ENCODE results near the gene GAGE13.

GRCh38 chrX:49282647-49283011, 48.8 kb upstream of the GAGE13 start:
- no peak for TF ChIP-seq JUND (IDR thresholded peaks at IDR 0.05)
- TF ChIP-seq RAD21 (IDR thresholded peaks at IDR 0.05), result peak in 1 of 2 donors; percentile 35
- TF ChIP-seq, protein P1, sequence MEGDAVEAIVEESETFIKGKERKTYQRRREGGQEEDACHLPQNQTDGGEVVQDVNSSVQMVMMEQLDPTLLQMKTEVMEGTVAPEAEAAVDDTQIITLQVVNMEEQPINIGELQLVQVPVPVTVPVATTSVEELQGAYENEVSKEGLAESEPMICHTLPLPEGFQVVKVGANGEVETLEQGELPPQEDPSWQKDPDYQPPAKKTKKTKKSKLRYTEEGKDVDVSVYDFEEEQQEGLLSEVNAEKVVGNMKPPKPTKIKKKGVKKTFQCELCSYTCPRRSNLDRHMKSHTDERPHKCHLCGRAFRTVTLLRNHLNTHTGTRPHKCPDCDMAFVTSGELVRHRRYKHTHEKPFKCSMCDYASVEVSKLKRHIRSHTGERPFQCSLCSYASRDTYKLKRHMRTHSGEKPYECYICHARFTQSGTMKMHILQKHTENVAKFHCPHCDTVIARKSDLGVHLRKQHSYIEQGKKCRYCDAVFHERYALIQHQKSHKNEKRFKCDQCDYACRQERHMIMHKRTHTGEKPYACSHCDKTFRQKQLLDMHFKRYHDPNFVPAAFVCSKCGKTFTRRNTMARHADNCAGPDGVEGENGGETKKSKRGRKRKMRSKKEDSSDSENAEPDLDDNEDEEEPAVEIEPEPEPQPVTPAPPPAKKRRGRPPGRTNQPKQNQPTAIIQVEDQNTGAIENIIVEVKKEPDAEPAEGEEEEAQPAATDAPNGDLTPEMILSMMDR (IDR thresholded peaks at IDR 0.05; ENCODE audit: low read depth, low read length, missing input control), result no peak
- TF ChIP-seq FOXA2 (IDR thresholded peaks at IDR 0.05), result no peak
- no peak for TF ChIP-seq YY1 (IDR thresholded peaks at IDR 0.05)
- no peak for TF ChIP-seq ATF3 (IDR thresholded peaks at IDR 0.05)
- TF ChIP-seq FOXA1 (IDR thresholded peaks at IDR 0.05), result no peak
